ENCODE measurements around the gene CARMIL1.

Gene CARMIL1

GRCh38 chr6:25499615-25500235 lies 220.6 kb downstream of the CARMIL1 start:
- H3K79me2 ChIP-seq (ENCODE audit: low read length): no peaks in the 10 kb centered on the region
- no peak overlapping the region for H3K4me3 ChIP-seq (ENCODE audit: low read length)
- no peak overlapping the region for H3K27ac ChIP-seq (ENCODE audit: low read length)
- no peaks in the 10 kb centered on the region for H3K4me1 ChIP-seq (ENCODE audit: low read length)
- H3K27me3 ChIP-seq (ENCODE audit: low read depth, low read length): peaks cover 5% of the 10 kb centered on the region; the same call in 1 of the 2 replicates
- TF ChIP-seq EZH2phosphoT487 (IDR thresholded peaks at IDR 0.05; ENCODE audit: low read depth): no peak
- TF ChIP-seq, protein P1, sequence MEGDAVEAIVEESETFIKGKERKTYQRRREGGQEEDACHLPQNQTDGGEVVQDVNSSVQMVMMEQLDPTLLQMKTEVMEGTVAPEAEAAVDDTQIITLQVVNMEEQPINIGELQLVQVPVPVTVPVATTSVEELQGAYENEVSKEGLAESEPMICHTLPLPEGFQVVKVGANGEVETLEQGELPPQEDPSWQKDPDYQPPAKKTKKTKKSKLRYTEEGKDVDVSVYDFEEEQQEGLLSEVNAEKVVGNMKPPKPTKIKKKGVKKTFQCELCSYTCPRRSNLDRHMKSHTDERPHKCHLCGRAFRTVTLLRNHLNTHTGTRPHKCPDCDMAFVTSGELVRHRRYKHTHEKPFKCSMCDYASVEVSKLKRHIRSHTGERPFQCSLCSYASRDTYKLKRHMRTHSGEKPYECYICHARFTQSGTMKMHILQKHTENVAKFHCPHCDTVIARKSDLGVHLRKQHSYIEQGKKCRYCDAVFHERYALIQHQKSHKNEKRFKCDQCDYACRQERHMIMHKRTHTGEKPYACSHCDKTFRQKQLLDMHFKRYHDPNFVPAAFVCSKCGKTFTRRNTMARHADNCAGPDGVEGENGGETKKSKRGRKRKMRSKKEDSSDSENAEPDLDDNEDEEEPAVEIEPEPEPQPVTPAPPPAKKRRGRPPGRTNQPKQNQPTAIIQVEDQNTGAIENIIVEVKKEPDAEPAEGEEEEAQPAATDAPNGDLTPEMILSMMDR (IDR thresholded peaks at IDR 0.05; ENCODE audit: low read depth, low read length): no peak
- H4K20me1 ChIP-seq (ENCODE audit: insufficient read depth, low read length): no peaks in the 10 kb centered on the region
- no peaks in the 10 kb centered on the region for H3K9me3 ChIP-seq (ENCODE audit: insufficient read depth, low read length)
- H3K9ac ChIP-seq (ENCODE audit: low read length): no peak overlapping the region
- H3K36me3 ChIP-seq (replicated peaks; ENCODE audit: low read depth, low read length): no peaks in the 10 kb centered on the region
- no peak overlapping the region for H2AFZ ChIP-seq (ENCODE audit: low read depth, low read length)
- H3K4me2 ChIP-seq (ENCODE audit: low read length): no peak overlapping the region

DNA sequence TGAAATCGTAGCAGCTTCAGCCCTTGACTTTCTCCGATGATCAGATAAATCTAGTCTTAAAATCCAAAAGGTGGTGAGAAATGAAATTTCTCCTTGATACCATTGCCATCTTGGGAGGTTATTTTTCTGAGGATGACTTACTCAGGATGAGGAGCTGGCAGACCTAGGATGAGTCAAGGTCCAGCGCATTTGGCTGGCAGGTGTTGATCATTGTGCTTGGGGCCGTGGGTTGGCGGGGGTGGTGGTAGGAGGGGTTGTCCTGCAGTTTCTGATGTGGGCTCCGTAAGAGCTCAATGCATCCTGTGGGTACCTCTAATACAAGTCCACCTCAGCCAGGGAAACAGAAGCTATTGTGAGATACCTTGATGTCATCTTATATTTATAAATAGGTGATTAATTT lies 224.5 kb downstream of the CARMIL1 start:
- TF ChIP-seq, protein P1 (IDR thresholded peaks at IDR 0.05; ENCODE audit: low read depth, low read length): no peak
- TF ChIP-seq EZH2phosphoT487 (IDR thresholded peaks at IDR 0.05; ENCODE audit: low read depth): no peak
- no peaks in the 10 kb centered on the region for H3K79me2 ChIP-seq (ENCODE audit: low read length)
- H4K20me1 ChIP-seq (ENCODE audit: insufficient read depth, low read length): no peaks in the 10 kb centered on the region
- no peak overlapping the region for H3K27ac ChIP-seq (ENCODE audit: low read length)
- H3K36me3 ChIP-seq (replicated peaks; ENCODE audit: low read depth, low read length): no peaks in the 10 kb centered on the region
- no peaks in the 10 kb centered on the region; the same call in 1 of the 2 replicates for H3K27me3 ChIP-seq (ENCODE audit: low read depth, low read length)
- H3K9me3 ChIP-seq (ENCODE audit: insufficient read depth, low read length): no peaks in the 10 kb centered on the region
- H3K4me2 ChIP-seq (ENCODE audit: low read length): no peak overlapping the region
- H2AFZ ChIP-seq (ENCODE audit: low read depth, low read length): no peak overlapping the region
- no peak overlapping the region for H3K4me3 ChIP-seq (ENCODE audit: low read length)
- H3K9ac ChIP-seq (ENCODE audit: low read length): no peak overlapping the region
- no peaks in the 10 kb centered on the region for H3K4me1 ChIP-seq (ENCODE audit: low read length)

DNA sequence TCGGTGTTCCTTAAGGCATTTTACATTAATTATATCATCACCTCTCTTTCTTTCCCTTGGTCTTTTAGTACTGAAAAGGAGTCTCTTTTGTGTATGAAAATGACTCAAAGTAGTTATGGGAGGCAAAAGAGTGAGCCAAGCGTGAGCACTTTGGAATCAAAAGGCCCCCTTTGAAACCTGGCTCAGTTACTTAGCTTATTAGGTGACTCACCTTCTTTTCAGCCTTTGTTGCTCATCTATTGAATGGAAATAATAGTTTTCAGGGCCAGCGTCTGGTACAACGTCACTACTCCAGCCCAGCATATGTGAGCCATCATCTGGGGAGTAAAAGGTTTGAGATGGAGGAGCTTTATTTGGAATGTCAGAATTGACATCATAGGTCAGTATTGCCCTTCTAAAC lies 225.5 kb downstream of the CARMIL1 start:
- TF ChIP-seq, protein P1 (IDR thresholded peaks at IDR 0.05; ENCODE audit: low read depth, low read length): no peak
- no peak for TF ChIP-seq EZH2phosphoT487 (IDR thresholded peaks at IDR 0.05; ENCODE audit: low read depth)
- Histone ChIP-seq H3K9me3 (ENCODE audit: insufficient read depth, low read length) (no peaks in the 10 kb centered on the region), H3K79me2 (ENCODE audit: low read length) (no peaks in the 10 kb centered on the region), H3K27me3 (ENCODE audit: low read depth, low read length) (no peaks in the 10 kb centered on the region), H3K36me3 (replicated peaks; ENCODE audit: low read depth, low read length) (no peaks in the 10 kb centered on the region), H3K9ac (ENCODE audit: low read length) (no peak overlapping the region), H3K4me3 (ENCODE audit: low read length) (no peak overlapping the region), H3K4me1 (ENCODE audit: low read length) (no peaks in the 10 kb centered on the region), H3K4me2 (ENCODE audit: low read length) (no peak overlapping the region), H2AFZ (ENCODE audit: low read depth, low read length) (no peak overlapping the region), H3K27ac (ENCODE audit: low read length) (no peak overlapping the region), H4K20me1 (ENCODE audit: insufficient read depth, low read length) (no peaks in the 10 kb centered on the region)

DNA sequence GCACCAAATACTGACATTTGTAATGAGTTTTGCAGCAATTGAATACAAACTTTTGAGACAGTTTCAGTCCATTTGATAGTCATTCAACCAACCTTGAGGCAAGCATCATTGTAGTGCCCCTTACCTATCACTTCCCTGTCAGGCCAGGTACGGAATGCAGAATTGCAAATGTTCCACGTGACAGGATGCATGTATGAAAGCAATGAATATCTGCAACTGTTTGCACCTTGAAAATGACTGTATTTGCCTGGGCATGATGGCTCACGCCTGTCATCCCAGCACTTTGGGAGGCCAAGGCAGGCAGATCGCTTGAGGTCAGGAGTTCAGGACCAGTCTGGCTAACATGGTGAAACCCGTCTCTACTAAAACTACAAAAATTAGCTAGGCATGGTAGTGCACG lies 226.8 kb downstream of the CARMIL1 start:
- Histone ChIP-seq H3K36me3 (replicated peaks; ENCODE audit: low read depth, low read length) (no peaks in the 10 kb centered on the region), H3K27me3 (ENCODE audit: low read depth, low read length) (no peaks in the 10 kb centered on the region), H2AFZ (ENCODE audit: low read depth, low read length) (no peak overlapping the region), H3K4me3 (ENCODE audit: low read length) (no peak overlapping the region), H3K79me2 (ENCODE audit: low read length) (no peaks in the 10 kb centered on the region), H3K4me2 (ENCODE audit: low read length) (no peak overlapping the region), H3K9me3 (ENCODE audit: insufficient read depth, low read length) (no peaks in the 10 kb centered on the region), H3K27ac (ENCODE audit: low read length) (no peak overlapping the region), H4K20me1 (ENCODE audit: insufficient read depth, low read length) (no peaks in the 10 kb centered on the region), H3K9ac (ENCODE audit: low read length) (no peak overlapping the region), H3K4me1 (ENCODE audit: low read length) (no peaks in the 10 kb centered on the region)
- TF ChIP-seq, protein P1 (IDR thresholded peaks at IDR 0.05; ENCODE audit: low read depth, low read length): no peak
- TF ChIP-seq EZH2phosphoT487 (IDR thresholded peaks at IDR 0.05; ENCODE audit: low read depth): no peak
